ENCODE data around the gene ANKH. TPM values are rescaled to one million over a fixed set of nuclear protein-coding genes. Genes with fewer than 3 reads are reported as not detected.

The ANKH gene
- polyA plus RNA-seq, 1 donor (not counting 4 experiments of a cell fraction or from before 2014, with no cell fraction given) = 13.8 TPM

DNA sequence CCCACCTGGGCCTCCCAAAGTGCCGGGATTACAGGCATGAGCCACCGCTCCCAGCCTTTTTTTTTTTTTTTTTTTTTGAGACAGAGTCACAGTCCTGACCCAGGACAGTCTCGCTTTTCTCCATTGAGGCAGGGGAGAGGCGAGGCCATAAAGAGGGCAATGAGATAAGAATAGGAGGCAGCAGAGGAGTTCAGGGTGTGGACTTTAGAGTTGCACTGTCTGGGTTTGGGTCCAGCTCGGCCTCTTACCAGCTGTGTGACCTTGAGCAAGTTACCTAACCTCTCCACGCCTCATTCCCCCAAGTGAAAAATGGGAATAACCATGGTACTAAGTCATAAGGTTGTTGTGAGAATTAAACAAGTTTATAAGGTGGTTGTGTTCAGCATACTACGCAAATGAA lies 24.6 kb upstream of the ANKH start:
- Histone ChIP-seq H3K9me3 (ENCODE audit: control insufficient read depth, low read depth, low read length) (no peaks in the 10 kb centered on the region), H3K27me3 (ENCODE audit: control insufficient read depth, extremely low read depth, insufficient read depth, low read length) (no peaks in the 10 kb centered on the region), H2AFZ (ENCODE audit: control insufficient read depth, low read length) (no peak overlapping the region), H3K4me1 (ENCODE audit: control insufficient read depth, extremely low read depth, insufficient read depth, low read length) (no peaks in the 10 kb centered on the region), H3K36me3 (ENCODE audit: control insufficient read depth in 2 of 2, extremely low read depth in 1 of 2, insufficient read depth in 2 of 2, low read length in 2 of 2) (no peaks in the 10 kb centered on the region), H3K4me2 (ENCODE audit: control insufficient read depth, extremely low read depth, insufficient read depth, low read depth, low read length) (no peak overlapping the region), H3K27ac (ENCODE audit: control insufficient read depth, insufficient read depth, low read length) (no peak overlapping the region), H3K4me3 (ENCODE audit: control insufficient read depth in 2 of 3, extremely low read depth in 1 of 3, insufficient read depth in 2 of 3, low read depth in 1 of 3, low read length in 3 of 3) (no peak overlapping the region), H3K79me2 (ENCODE audit: control insufficient read depth, insufficient read depth, low read length) (no peaks in the 10 kb centered on the region), H4K20me1 (ENCODE audit: control insufficient read depth, extremely low read depth, insufficient read depth, low read length) (no peaks in the 10 kb centered on the region), H3K9me1 (ENCODE audit: control insufficient read depth, extremely low read depth, insufficient read depth, low read length) (no peaks in the 10 kb centered on the region), H3K9ac (ENCODE audit: control insufficient read depth, extremely low read depth, insufficient read depth, low read length) (no peak overlapping the region)
- FAIRE-seq = no peak
- TF ChIP-seq, protein P1, sequence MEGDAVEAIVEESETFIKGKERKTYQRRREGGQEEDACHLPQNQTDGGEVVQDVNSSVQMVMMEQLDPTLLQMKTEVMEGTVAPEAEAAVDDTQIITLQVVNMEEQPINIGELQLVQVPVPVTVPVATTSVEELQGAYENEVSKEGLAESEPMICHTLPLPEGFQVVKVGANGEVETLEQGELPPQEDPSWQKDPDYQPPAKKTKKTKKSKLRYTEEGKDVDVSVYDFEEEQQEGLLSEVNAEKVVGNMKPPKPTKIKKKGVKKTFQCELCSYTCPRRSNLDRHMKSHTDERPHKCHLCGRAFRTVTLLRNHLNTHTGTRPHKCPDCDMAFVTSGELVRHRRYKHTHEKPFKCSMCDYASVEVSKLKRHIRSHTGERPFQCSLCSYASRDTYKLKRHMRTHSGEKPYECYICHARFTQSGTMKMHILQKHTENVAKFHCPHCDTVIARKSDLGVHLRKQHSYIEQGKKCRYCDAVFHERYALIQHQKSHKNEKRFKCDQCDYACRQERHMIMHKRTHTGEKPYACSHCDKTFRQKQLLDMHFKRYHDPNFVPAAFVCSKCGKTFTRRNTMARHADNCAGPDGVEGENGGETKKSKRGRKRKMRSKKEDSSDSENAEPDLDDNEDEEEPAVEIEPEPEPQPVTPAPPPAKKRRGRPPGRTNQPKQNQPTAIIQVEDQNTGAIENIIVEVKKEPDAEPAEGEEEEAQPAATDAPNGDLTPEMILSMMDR (optimal IDR thresholded peaks at IDR 0.05 in 1 of 3, IDR thresholded peaks at IDR 0.05 in 1 of 3, conservative IDR thresholded peaks at IDR 0.05 in 1 of 3; ENCODE audit: extremely low read depth in 1 of 3, insufficient read depth in 2 of 3, low read length in 3 of 3) = no peak
- TF ChIP-seq EZH2 (IDR thresholded peaks at IDR 0.05; ENCODE audit: low read length) = no peak
- dilution Hi-C loops (cut with MboI; ENCODE audit: extremely low pct_ligation_motif_present, low sequenced_read_pairs) = no loop called here
- DNase-seq (ENCODE audit: low read depth, low spot score) = no peak

DNA sequence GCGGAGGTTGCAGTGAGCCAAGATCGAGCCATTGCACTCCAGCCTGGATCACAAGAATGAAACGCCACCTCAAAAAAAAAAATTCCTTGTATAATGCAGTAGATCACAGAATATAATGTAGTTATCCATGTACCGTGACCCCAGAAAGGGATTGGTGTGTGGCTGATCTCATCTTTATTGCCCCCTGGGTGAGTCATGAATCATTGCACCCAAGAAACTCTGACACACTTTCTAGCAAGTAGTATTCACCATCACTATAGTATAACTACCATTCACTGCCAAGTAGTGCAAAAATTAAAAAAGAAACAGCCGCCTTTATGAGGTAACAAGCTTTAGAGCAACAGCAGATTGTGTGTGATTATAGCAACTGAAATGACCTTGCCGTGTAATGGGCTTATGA lies 23.7 kb upstream of the ANKH start:
- dilution Hi-C loops (cut with MboI; ENCODE audit: extremely low pct_ligation_motif_present, low sequenced_read_pairs) = no loop called here
- Histone ChIP-seq H3K36me3 (ENCODE audit: control insufficient read depth in 2 of 2, extremely low read depth in 1 of 2, insufficient read depth in 2 of 2, low read length in 2 of 2) (no peaks in the 10 kb centered on the region), H4K20me1 (ENCODE audit: control insufficient read depth, extremely low read depth, insufficient read depth, low read length) (no peaks in the 10 kb centered on the region), H3K9me1 (ENCODE audit: control insufficient read depth, extremely low read depth, insufficient read depth, low read length) (no peaks in the 10 kb centered on the region), H3K9ac (ENCODE audit: control insufficient read depth, extremely low read depth, insufficient read depth, low read length) (no peak overlapping the region), H3K79me2 (ENCODE audit: control insufficient read depth, insufficient read depth, low read length) (no peaks in the 10 kb centered on the region), H3K4me2 (ENCODE audit: control insufficient read depth, extremely low read depth, insufficient read depth, low read depth, low read length) (no peak overlapping the region), H3K9me3 (ENCODE audit: control insufficient read depth, low read depth, low read length) (no peaks in the 10 kb centered on the region), H3K4me1 (ENCODE audit: control insufficient read depth, extremely low read depth, insufficient read depth, low read length) (no peaks in the 10 kb centered on the region), H3K27me3 (ENCODE audit: control insufficient read depth, extremely low read depth, insufficient read depth, low read length) (no peaks in the 10 kb centered on the region), H2AFZ (ENCODE audit: control insufficient read depth, low read length) (no peak overlapping the region), H3K27ac (ENCODE audit: control insufficient read depth, insufficient read depth, low read length) (no peak overlapping the region), H3K4me3 (ENCODE audit: control insufficient read depth in 2 of 3, extremely low read depth in 1 of 3, insufficient read depth in 2 of 3, low read depth in 1 of 3, low read length in 3 of 3) (no peak overlapping the region)
- DNase-seq (ENCODE audit: low read depth, low spot score) (no peak), FAIRE-seq (no peak)
- no peak for TF ChIP-seq EZH2 (IDR thresholded peaks at IDR 0.05; ENCODE audit: low read length)
- TF ChIP-seq, protein P1 (optimal IDR thresholded peaks at IDR 0.05 in 1 of 3, IDR thresholded peaks at IDR 0.05 in 1 of 3, conservative IDR thresholded peaks at IDR 0.05 in 1 of 3; ENCODE audit: extremely low read depth in 1 of 3, insufficient read depth in 2 of 3, low read length in 3 of 3) = no peak
